ENCODE data around the gene USP53. TPM values are rescaled to one million over a fixed set of nuclear protein-coding genes. Genes with fewer than 3 reads are reported as not detected.
"Not testable (repeated sequence)": the region's sequence is repeated elsewhere in the genome, so short reads cannot be mapped to it uniquely, and the experiment has no call there.

The USP53 gene
- total and polyA plus RNA-seq, 2 donors from 2014 or later, result 8.4 to 59.9 TPM

- Histone ChIP-seq H3K27me3 (ENCODE audit: control insufficient read depth, insufficient read depth, low read length) (no peaks in the 10 kb centered on the region), H3K9me3 (ENCODE audit: control insufficient read depth in 2 of 3, insufficient read depth in 1 of 3, low read length in 3 of 3) (no peaks in the 10 kb centered on the region), H3K27ac (ENCODE audit: low read depth in 2 of 2, low read length in 2 of 2) (no peak overlapping the region), H3K36me3 (ENCODE audit: control insufficient read depth in 2 of 3, insufficient read depth in 3 of 3, low read length in 3 of 3) (peaks cover 0 to 16% (median 10%) of the 10 kb centered on the region in 3 donors), H3K4me1 (ENCODE audit: control insufficient read depth in 2 of 3, insufficient read depth in 2 of 3, low read depth in 1 of 3, low read length in 3 of 3) (peaks cover 0 to 4% (median 2%) of the 10 kb centered on the region in 3 donors), H3K9ac (ENCODE audit: low read length in 3 of 3) (no peak overlapping the region), H3K4me3 (ENCODE audit: low read length in 3 of 3) (no peak overlapping the region)
- DNase-seq, result no peak
- no peak for FAIRE-seq
- TF ChIP-seq, protein P1, sequence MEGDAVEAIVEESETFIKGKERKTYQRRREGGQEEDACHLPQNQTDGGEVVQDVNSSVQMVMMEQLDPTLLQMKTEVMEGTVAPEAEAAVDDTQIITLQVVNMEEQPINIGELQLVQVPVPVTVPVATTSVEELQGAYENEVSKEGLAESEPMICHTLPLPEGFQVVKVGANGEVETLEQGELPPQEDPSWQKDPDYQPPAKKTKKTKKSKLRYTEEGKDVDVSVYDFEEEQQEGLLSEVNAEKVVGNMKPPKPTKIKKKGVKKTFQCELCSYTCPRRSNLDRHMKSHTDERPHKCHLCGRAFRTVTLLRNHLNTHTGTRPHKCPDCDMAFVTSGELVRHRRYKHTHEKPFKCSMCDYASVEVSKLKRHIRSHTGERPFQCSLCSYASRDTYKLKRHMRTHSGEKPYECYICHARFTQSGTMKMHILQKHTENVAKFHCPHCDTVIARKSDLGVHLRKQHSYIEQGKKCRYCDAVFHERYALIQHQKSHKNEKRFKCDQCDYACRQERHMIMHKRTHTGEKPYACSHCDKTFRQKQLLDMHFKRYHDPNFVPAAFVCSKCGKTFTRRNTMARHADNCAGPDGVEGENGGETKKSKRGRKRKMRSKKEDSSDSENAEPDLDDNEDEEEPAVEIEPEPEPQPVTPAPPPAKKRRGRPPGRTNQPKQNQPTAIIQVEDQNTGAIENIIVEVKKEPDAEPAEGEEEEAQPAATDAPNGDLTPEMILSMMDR (IDR thresholded peaks at IDR 0.05; ENCODE audit: borderline replicate concordance, extremely low read depth, insufficient read depth), result no peak
- intact Hi-C loops (cut with DNase I), result no loop called here
These were observed 31.8 kb downstream of the USP53 start for GRCh38 chr4:119244344-119244743.

- Histone ChIP-seq H3K4me3 (ENCODE audit: low read length in 3 of 3) (no peak overlapping the region), H3K9ac (ENCODE audit: low read length in 3 of 3) (no peak overlapping the region), H3K9me3 (ENCODE audit: control insufficient read depth in 2 of 3, insufficient read depth in 1 of 3, low read length in 3 of 3) (no peaks in the 10 kb centered on the region), H3K4me1 (ENCODE audit: control insufficient read depth in 2 of 3, insufficient read depth in 2 of 3, low read depth in 1 of 3, low read length in 3 of 3) (peaks cover 0 to 4% (median 2%) of the 10 kb centered on the region in 3 donors), H3K27me3 (ENCODE audit: control insufficient read depth, insufficient read depth, low read length) (no peaks in the 10 kb centered on the region), H3K27ac (ENCODE audit: low read depth in 2 of 2, low read length in 2 of 2) (no peak overlapping the region), H3K36me3 (ENCODE audit: control insufficient read depth in 2 of 3, insufficient read depth in 3 of 3, low read length in 3 of 3) (peaks cover 0 to 14% (median 10%) of the 10 kb centered on the region in 3 donors)
- intact Hi-C loops (cut with DNase I), result no loop called here
- DNase-seq, result peak in 1 of 5 donors; percentile 15
- FAIRE-seq, result no peak
- TF ChIP-seq, protein P1 (IDR thresholded peaks at IDR 0.05; ENCODE audit: borderline replicate concordance, extremely low read depth, insufficient read depth), result no peak
These were observed 32.3 kb downstream of the USP53 start for GRCh38 chr4:119244832-119245231.

- FAIRE-seq, result no peak
- H3K9me3 ChIP-seq (ENCODE audit: control insufficient read depth in 2 of 3, insufficient read depth in 1 of 3, low read length in 3 of 3), result no peaks in the 10 kb centered on the region
These were observed 33.7 kb downstream of the USP53 start for GRCh38 chr4:119246177-119246733.

DNA sequence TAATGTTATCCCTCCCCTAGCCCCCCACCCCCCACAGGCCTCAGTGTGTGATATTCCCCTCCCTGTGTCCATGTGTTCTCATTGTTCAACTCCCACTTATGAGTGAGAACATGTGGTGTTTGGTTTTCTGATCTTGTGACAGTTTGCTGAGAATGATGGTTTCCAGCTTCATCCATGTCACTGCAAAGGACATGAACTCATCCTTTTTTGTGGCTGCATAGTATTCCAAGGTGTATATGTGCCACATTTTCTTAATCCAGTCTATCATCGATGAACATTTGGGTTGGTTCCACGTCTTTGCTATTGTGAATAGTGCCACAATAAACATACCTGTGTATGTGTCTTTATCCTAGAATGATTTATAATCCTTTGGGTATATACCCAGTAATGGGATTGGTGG, 38.5 kb downstream of the USP53 start:
- H3K36me3 ChIP-seq (ENCODE audit: control insufficient read depth in 2 of 3, insufficient read depth in 3 of 3, low read length in 3 of 3), result peaks cover 0 to 15% (median 8%) of the 10 kb centered on the region in 3 donors
- intact Hi-C loops (cut with DNase I), result not testable (repeated sequence)

More at GRCh38 chr4:119246177-119246733, 33.7 kb downstream of the USP53 start:
- H3K27ac ChIP-seq (ENCODE audit: low read depth in 2 of 2, low read length in 2 of 2), result no peak overlapping the region
- no peak for DNase-seq
- H3K9ac ChIP-seq (ENCODE audit: low read length in 3 of 3), result no peak overlapping the region
- intact Hi-C loops (cut with DNase I), result no loop called here
- TF ChIP-seq, protein P1 (IDR thresholded peaks at IDR 0.05; ENCODE audit: borderline replicate concordance, extremely low read depth, insufficient read depth), result no peak
- H3K4me3 ChIP-seq (ENCODE audit: low read length in 3 of 3), result no peak overlapping the region
- no peaks in the 10 kb centered on the region for H3K27me3 ChIP-seq (ENCODE audit: control insufficient read depth, insufficient read depth, low read length)
- H3K4me1 ChIP-seq (ENCODE audit: control insufficient read depth in 2 of 3, insufficient read depth in 2 of 3, low read depth in 1 of 3, low read length in 3 of 3), result peaks cover 0 to 4% (median 2%) of the 10 kb centered on the region in 3 donors
- peaks cover 0 to 14% (median 8%) of the 10 kb centered on the region in 3 donors for H3K36me3 ChIP-seq (ENCODE audit: control insufficient read depth in 2 of 3, insufficient read depth in 3 of 3, low read length in 3 of 3)

DNA sequence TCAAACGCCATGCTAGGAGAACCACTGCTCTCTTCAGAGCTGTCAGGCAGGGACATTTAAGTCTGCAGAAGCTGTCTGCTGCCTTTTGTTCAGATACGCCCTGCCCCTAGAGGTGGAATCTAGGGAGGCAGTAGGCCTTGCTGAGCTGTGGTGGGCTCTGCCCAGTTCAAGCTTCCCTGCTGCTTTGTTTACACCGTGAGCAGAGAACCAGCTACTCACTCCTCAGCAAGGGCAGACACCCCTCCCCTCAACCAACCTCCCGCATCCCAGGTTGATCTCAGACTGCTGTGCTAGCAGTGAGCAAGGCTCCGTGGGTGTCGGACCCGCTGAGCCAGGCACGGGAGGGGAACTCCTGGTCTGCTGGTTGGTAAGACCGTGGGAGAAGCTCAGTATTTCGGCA, 42.7 kb downstream of the USP53 start:
- H3K27ac ChIP-seq (ENCODE audit: low read depth in 2 of 2, low read length in 2 of 2); H3K4me1 ChIP-seq (ENCODE audit: control insufficient read depth in 2 of 3, insufficient read depth in 2 of 3, low read depth in 1 of 3, low read length in 3 of 3); H3K4me3 ChIP-seq (ENCODE audit: low read length in 3 of 3); H3K9me3 ChIP-seq (ENCODE audit: control insufficient read depth in 2 of 3, insufficient read depth in 1 of 3, low read length in 3 of 3); DNase-seq; FAIRE-seq; H3K27me3 ChIP-seq (ENCODE audit: control insufficient read depth, insufficient read depth, low read length); intact Hi-C loops (cut with DNase I); H3K9ac ChIP-seq (ENCODE audit: low read length in 3 of 3): not testable (repeated sequence)
- H3K36me3 ChIP-seq (ENCODE audit: control insufficient read depth in 2 of 3, insufficient read depth in 3 of 3, low read length in 3 of 3), result peaks cover 2 to 19% (median 3%) of the 10 kb centered on the region in 3 donors

More for the DNA sequence above, 38.5 kb downstream of the USP53 start:
- H3K27ac ChIP-seq (ENCODE audit: low read depth in 2 of 2, low read length in 2 of 2); H3K27me3 ChIP-seq (ENCODE audit: control insufficient read depth, insufficient read depth, low read length); H3K4me3 ChIP-seq (ENCODE audit: low read length in 3 of 3); H3K9ac ChIP-seq (ENCODE audit: low read length in 3 of 3); FAIRE-seq; DNase-seq; H3K4me1 ChIP-seq (ENCODE audit: control insufficient read depth in 2 of 3, insufficient read depth in 2 of 3, low read depth in 1 of 3, low read length in 3 of 3); H3K9me3 ChIP-seq (ENCODE audit: control insufficient read depth in 2 of 3, insufficient read depth in 1 of 3, low read length in 3 of 3): not testable (repeated sequence)

Measured in kidney (tissue), 14 donors.